ENCODE measurements around the gene BRME1. TPM values are rescaled to one million over a fixed set of nuclear protein-coding genes. Genes with fewer than 3 reads are reported as not detected.

BRME1 gene
- total RNA-seq (2014; rRNA removed; shearing (Covaris generic); ENCODE audit: low replicate concordance): 5.5 and 12.7 TPM in 2 replicates

GRCh38 chr19:13905634-13906520, at the start of gene BRME1, which contains the start of gene CC2D1A:
BRME1 (minus strand) TSS chr19:13906117; CDS start chr19:13904892, 1,225 bp downstream.
CC2D1A (plus strand) TSS chr19:13906201; CDS start chr19:13906442, 241 bp downstream.
- DNase-seq (ENCODE audit: low read depth): peak; percentile 84
- in situ Hi-C loops (cut with HindIII; ENCODE audit: low pct_unique_long_range_greater_than_20kb, low sequenced_read_pairs): loop anchor here (25.0 kb wide), 1 partner anchor 181 kb away; the partner anchor contains the start of genes C19orf67 and SAMD1

GRCh38 chr19:13954185-13954584, 48.3 kb upstream of the BRME1 start:
- in situ Hi-C loops (cut with HindIII; ENCODE audit: low pct_unique_long_range_greater_than_20kb, low sequenced_read_pairs): no loop called here
- no peak for DNase-seq (ENCODE audit: low read depth)

GRCh38 chr19:13952931-13953531, 47.1 kb upstream of the BRME1 start:
- peak; percentile 49 for DNase-seq (ENCODE audit: low read depth)
- in situ Hi-C loops (cut with HindIII; ENCODE audit: low pct_unique_long_range_greater_than_20kb, low sequenced_read_pairs): no loop called here

GRCh38 chr19:13952154-13952930, 46.4 kb upstream of the BRME1 start, which contains the start of gene DCAF15:
DCAF15 (plus strand) TSS chr19:13952509; CDS start chr19:13952513, 4 bp downstream.
- in situ Hi-C loops (cut with HindIII; ENCODE audit: low pct_unique_long_range_greater_than_20kb, low sequenced_read_pairs): no loop called here
- DNase-seq (ENCODE audit: low read depth): peak; percentile 99

- in situ Hi-C loops (cut with HindIII; ENCODE audit: low pct_unique_long_range_greater_than_20kb, low sequenced_read_pairs): no loop called here
- DNase-seq (ENCODE audit: low read depth): no peak
Measured at GRCh38 chr19:13951799-13952153, 45.9 kb upstream of the BRME1 start.

- DNase-seq (ENCODE audit: low read depth): no peak
- in situ Hi-C loops (cut with HindIII; ENCODE audit: low pct_unique_long_range_greater_than_20kb, low sequenced_read_pairs): no loop called here
Measured at GRCh38 chr19:13951043-13951442, 45.1 kb upstream of the BRME1 start.

- no peak for DNase-seq (ENCODE audit: low read depth)
- in situ Hi-C loops (cut with HindIII; ENCODE audit: low pct_unique_long_range_greater_than_20kb, low sequenced_read_pairs): no loop called here
Measured at GRCh38 chr19:13946414-13946813, 40.5 kb upstream of the BRME1 start.

- DNase-seq (ENCODE audit: low read depth): no peak
- in situ Hi-C loops (cut with HindIII; ENCODE audit: low pct_unique_long_range_greater_than_20kb, low sequenced_read_pairs): no loop called here
Measured at GRCh38 chr19:13942023-13942684, 36.2 kb upstream of the BRME1 start.

GRCh38 chr19:13938301-13939064, 32.6 kb upstream of the BRME1 start, which contains the start of gene PODNL1:
PODNL1 (minus strand) TSS chr19:13938417; CDS start chr19:13938181, 236 bp downstream.
- no peak for DNase-seq (ENCODE audit: low read depth)
- in situ Hi-C loops (cut with HindIII; ENCODE audit: low pct_unique_long_range_greater_than_20kb, low sequenced_read_pairs): no loop called here

GRCh38 chr19:13937479-13938300, 31.8 kb upstream of the BRME1 start:
- no peak for DNase-seq (ENCODE audit: low read depth)
- in situ Hi-C loops (cut with HindIII; ENCODE audit: low pct_unique_long_range_greater_than_20kb, low sequenced_read_pairs): no loop called here

GRCh38 chr19:13935765-13936510, 30.0 kb upstream of the BRME1 start:
- in situ Hi-C loops (cut with HindIII; ENCODE audit: low pct_unique_long_range_greater_than_20kb, low sequenced_read_pairs): no loop called here

GRCh38 chr19:13934785-13935109, 28.8 kb upstream of the BRME1 start:
- in situ Hi-C loops (cut with HindIII; ENCODE audit: low pct_unique_long_range_greater_than_20kb, low sequenced_read_pairs): no loop called here

More at GRCh38 chr19:13935765-13936510, 30.0 kb upstream of the BRME1 start:
- no peak for DNase-seq (ENCODE audit: low read depth)

GRCh38 chr19:13932911-13933393, 27.0 kb upstream of the BRME1 start:
- in situ Hi-C loops (cut with HindIII; ENCODE audit: low pct_unique_long_range_greater_than_20kb, low sequenced_read_pairs): no loop called here
- DNase-seq (ENCODE audit: low read depth): no peak

More at GRCh38 chr19:13934785-13935109, 28.8 kb upstream of the BRME1 start:
- DNase-seq (ENCODE audit: low read depth): no peak

- DNase-seq (ENCODE audit: low read depth): no peak
- in situ Hi-C loops (cut with HindIII; ENCODE audit: low pct_unique_long_range_greater_than_20kb, low sequenced_read_pairs): no loop called here
Measured at GRCh38 chr19:13932149-13932637, 26.3 kb upstream of the BRME1 start.

- DNase-seq (ENCODE audit: low read depth): no peak
- in situ Hi-C loops (cut with HindIII; ENCODE audit: low pct_unique_long_range_greater_than_20kb, low sequenced_read_pairs): no loop called here
Measured at GRCh38 chr19:13931391-13932148, 25.7 kb upstream of the BRME1 start.
